Activated naive CD4-positive, alpha-beta T cell treated with anti-CD3 and anti-CD28 coated beads for 36 hours (primary cell): Measurements from ENCODE around the gene DCUN1D3. TPM values are rescaled to one million over a fixed set of nuclear protein-coding genes. Genes with fewer than 3 reads are reported as not detected.
"Not testable (repeated sequence)": the region's sequence is repeated elsewhere in the genome, so short reads cannot be mapped to it uniquely, and the experiment has no call there.

ENCODE experiments used
- CTCF ChIA-PET: fragments of 350-600 bp; sonication (Branson Sonifier 250); formaldehyde crosslinking; loops from one replicate; lab custom pipeline; 2021; ENCODE audit warnings: antibody characterized with exemption; lab: Charles Lee
- DNase-seq: peaks from one replicate; pipeline ENCODE4 v3.0.0-alpha.2; 2020
- H3K27ac Mint-ChIP-seq: one replicate; pipeline ENCODE4 v1.8.0; 2021; ENCODE audit warnings: mild to moderate bottlenecking, mixed read lengths
- H3K27me3 Mint-ChIP-seq: one replicate; pipeline ENCODE4 v1.8.0; 2021; ENCODE audit warnings: low read depth, mixed read lengths
- H3K36me3 Mint-ChIP-seq: one replicate; pipeline ENCODE4 v1.8.0; 2021; ENCODE audit warnings: low read depth, mixed read lengths
- H3K4me1 Mint-ChIP-seq: one replicate; pipeline ENCODE4 v1.8.0; 2021; ENCODE audit warnings: low read depth, mixed read lengths
- H3K4me3 Mint-ChIP-seq: one replicate; pipeline ENCODE4 v1.8.0; 2021; ENCODE audit warnings: mild to moderate bottlenecking, moderate library complexity, mixed read lengths
- H3K9me3 Mint-ChIP-seq: one replicate; pipeline ENCODE4 v1.8.0; 2021; ENCODE audit warnings: mixed read lengths
- intact Hi-C: fragments of 100-400 bp; cut with micrococcal nuclease; formaldehyde crosslinking; loops from one replicate; pipeline ENCODE4 v1.15.1; 2023
- total RNA-seq, 2 experiments: library from RNA; stranded (reverse); gene quantifications; one replicate each; pipeline ENCODE4 v1.2.3, GENCODE V29; 2021

The DCUN1D3 gene
- total RNA-seq, 2 experiments from 2014 or later = 3.0 to 3.4 TPM

DNA sequence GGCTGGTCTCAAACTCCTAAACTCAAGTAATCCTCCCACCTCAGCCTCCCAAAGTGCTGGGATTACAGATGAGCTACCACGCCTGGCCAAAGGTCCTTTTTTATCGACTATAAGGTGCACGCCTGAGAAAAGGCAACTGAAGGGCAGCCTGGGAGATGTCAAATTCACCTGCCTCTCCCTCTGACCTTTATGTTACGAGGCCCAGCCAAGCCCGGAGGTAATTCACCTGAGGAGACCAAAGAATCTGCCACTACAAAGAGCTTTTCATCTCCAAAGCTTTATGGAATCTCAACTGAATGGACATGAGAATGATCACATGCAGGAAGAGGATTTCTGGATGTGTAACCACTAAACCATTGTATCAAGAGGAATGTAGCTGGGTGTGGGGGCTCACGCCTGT, 37.6 kb upstream of the DCUN1D3 start:
- Mint-ChIP-seq H3K27me3 (no peaks in the 10 kb centered on the region), H3K9me3 (no peaks in the 10 kb centered on the region), H3K27ac (no peak overlapping the region), H3K4me1 (peaks cover 26% of the 10 kb centered on the region), H3K4me3 (no peak overlapping the region), H3K36me3 (no peaks in the 10 kb centered on the region)
- CTCF ChIA-PET = interaction anchor here (0.6 to 1.3 kb wide), 2 partner anchors 88 to 1088 kb away, joined by 4 to 10 read pairs; no protein-coding TSS in a partner anchor
- no peak for DNase-seq
- intact Hi-C loops = loop anchor here (1.0 to 2.0 kb wide), 2 partner anchors 37 to 63 kb away; partner anchors contain the start of genes DCUN1D3 and LYRM1

DNA sequence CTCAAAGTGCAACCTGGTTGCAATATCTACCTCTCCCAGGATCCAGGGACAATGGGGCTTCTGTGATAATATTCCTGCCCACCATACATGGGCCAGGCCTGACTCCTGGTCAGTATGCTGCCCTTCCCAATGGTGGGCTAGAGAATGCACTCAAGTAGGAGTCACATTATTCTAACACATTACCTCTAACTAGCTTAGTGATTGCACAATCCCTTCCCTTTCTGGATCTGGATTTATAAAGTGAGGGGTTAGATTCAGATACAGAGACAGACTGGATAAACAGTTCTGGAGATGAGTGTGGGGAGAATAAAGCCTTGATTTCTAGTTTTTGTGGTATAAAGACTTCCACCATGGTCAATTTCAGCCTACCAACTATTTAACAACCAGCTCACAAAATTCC, 33.4 kb upstream of the DCUN1D3 start:
- Mint-ChIP-seq H3K27me3 (no peaks in the 10 kb centered on the region), H3K27ac (no peak overlapping the region), H3K4me1 (peaks cover 10% of the 10 kb centered on the region), H3K9me3 (no peaks in the 10 kb centered on the region), H3K36me3 (no peaks in the 10 kb centered on the region), H3K4me3 (no peak overlapping the region)
- DNase-seq = no peak
- intact Hi-C loops = no loop called here
- CTCF ChIA-PET = no interaction called here

DNA sequence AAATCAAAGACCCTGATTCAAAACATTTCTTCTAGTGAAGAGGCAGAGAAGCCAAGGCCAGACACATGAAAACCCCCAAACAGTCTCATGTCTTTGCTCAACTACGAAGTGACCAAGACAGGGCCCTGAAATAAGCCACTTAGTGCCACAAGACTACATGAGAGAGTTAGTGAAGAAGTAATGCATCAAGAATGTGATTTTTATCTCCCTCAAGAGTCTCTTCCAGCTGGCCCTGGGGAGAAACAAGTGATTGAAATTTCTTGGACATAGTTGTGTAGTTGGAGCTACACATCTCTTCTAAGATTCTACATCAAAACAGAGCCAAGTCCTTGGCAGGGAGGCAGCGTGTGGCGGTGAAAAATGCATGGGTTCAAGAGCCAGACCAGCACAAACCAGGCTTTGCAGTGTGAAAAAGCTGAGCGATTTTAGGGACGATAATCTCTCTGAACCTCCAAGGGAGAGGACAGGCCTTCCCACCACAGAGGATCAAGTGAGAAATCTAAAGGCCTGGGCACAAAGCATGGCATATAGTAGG, 31.0 kb upstream of the DCUN1D3 start:
- H3K4me3 Mint-ChIP-seq = no peak overlapping the region
- no peaks in the 10 kb centered on the region for H3K27me3 Mint-ChIP-seq
- intact Hi-C loops = no loop called here
- DNase-seq = no peak
- CTCF ChIA-PET = no interaction called here
- H3K4me1 Mint-ChIP-seq = no peaks in the 10 kb centered on the region
- H3K36me3 Mint-ChIP-seq = peaks cover 4% of the 10 kb centered on the region
- no peaks in the 10 kb centered on the region for H3K9me3 Mint-ChIP-seq
- no peak overlapping the region for H3K27ac Mint-ChIP-seq

DNA sequence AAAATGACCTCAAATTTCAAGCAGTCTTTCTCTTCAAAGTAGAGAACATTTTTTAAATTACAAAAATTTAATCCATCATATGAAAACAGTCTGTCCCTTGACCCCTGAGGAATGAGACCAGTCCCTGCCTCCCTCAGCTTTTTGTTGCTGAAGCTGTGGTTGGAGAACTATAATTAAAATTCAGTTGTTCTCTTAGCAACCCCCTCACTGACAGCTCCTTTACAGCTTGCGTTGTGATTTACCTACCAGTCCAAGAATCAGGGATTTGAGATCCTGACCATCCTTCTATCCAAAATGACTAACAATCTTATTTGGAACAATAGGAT, 30.2 kb upstream of the DCUN1D3 start:
- Mint-ChIP-seq H3K36me3 (peaks cover 8% of the 10 kb centered on the region), H3K27me3 (no peaks in the 10 kb centered on the region), H3K27ac (no peak overlapping the region), H3K9me3 (no peaks in the 10 kb centered on the region), H3K4me1 (no peaks in the 10 kb centered on the region), H3K4me3 (no peak overlapping the region)
- no peak for DNase-seq
- intact Hi-C loops = no loop called here
- CTCF ChIA-PET = interaction anchor here (0.6 kb wide), 1 partner anchor 13 kb away, joined by 3 read pairs; no protein-coding TSS in a partner anchor

DNA sequence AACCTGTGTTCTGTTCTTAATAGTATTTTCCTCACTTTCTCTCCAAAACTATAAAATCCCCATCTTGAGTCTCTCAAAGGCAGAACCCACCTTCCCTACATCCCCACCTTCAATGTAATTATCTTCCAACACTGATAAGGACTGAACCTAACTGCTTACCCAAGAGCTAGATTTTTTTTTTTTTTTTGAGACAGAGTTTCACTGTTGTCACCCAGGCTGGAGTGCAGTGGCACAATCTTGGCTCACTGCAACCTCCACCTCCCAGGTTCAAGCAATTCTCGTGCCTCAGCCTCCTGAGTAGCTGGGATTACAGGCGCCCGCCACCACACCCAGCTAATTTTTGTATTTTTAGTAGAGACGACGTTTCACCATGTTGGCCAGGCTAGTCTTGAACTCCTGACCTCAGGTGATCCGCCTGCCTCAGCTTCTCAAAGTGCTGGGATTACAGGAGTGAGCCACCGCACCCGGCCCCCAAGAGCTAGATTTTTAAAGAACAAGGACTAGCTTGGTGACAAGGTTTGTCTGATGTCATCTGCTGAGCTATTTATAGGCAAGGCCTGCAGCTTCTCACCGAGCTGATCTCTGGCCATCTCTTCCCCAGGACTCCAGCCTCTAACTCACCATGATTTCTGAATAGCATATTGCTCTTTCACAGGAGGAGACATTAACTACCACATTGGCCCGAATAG, 29.7 kb upstream of the DCUN1D3 start:
- intact Hi-C loops, H3K27ac Mint-ChIP-seq: not testable (repeated sequence)
- CTCF ChIA-PET = interaction anchor here (0.6 kb wide), 1 partner anchor 13 kb away, joined by 3 read pairs; no protein-coding TSS in a partner anchor

DNA sequence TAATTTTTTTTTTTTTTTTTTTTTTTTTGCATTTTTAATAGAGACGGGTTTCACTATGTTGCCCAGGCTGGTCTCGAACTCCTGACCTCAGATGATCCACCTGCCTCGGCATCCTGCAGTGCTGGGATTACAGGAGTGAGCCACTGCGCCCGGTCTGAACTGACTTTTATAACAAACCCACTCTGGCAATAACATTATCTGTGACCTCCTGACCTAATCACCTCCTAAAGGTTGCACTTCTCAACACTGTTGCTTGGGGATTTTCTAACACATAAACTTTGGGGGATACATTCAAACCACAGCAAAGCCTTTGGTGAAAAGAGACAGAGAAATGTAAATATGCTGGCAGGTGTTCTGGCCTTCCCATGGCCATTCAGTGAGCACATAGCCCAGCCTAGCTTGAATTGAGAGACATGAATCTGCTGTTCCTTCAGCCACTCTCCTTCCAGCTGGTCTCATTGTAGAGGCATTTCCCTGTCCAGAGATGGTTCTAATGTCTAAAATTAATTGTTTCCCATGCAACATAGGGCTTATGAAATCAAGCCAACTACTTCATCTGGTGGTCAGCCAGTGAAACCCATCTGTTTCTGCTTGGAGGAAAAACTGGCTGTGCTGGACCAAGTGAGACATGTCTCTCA, 28.7 kb upstream of the DCUN1D3 start:
- H3K4me3 Mint-ChIP-seq = no peak overlapping the region
- no peak for DNase-seq
- no peaks in the 10 kb centered on the region for H3K27me3 Mint-ChIP-seq
- H3K36me3 Mint-ChIP-seq = peaks cover 8% of the 10 kb centered on the region
- H3K27ac Mint-ChIP-seq = no peak overlapping the region
- no peaks in the 10 kb centered on the region for H3K4me1 Mint-ChIP-seq
- CTCF ChIA-PET = interaction anchor here (0.6 kb wide), 1 partner anchor 32 kb away, joined by 3 read pairs; no protein-coding TSS in a partner anchor
- H3K9me3 Mint-ChIP-seq = no peaks in the 10 kb centered on the region
- intact Hi-C loops = no loop called here

More for the DNA sequence above, 29.7 kb upstream of the DCUN1D3 start:
- not testable (repeated sequence) for H3K4me3 Mint-ChIP-seq, DNase-seq, H3K4me1 Mint-ChIP-seq, H3K9me3 Mint-ChIP-seq, H3K36me3 Mint-ChIP-seq, H3K27me3 Mint-ChIP-seq

DNA sequence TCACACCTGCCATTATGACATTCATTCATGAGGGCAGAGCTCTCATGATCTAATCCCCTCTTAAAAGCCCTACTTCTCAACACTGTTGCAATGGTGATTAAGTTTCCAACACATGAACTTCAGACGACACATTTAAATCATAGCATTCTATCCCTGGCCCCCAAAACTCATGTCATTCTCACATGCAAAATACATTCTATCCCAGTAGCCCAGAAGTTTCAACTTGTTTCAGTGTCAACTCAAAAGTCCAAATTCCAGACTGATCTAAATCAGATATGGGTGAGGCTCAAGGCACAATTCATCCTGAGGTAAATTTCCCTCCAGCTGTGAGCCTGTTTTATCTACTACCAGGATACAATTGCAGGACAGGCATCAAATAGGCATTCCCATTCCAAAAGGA, 25.6 kb upstream of the DCUN1D3 start:
- peaks cover 11% of the 10 kb centered on the region for H3K36me3 Mint-ChIP-seq
- CTCF ChIA-PET = no interaction called here
- no peaks in the 10 kb centered on the region for H3K27me3 Mint-ChIP-seq
- no peaks in the 10 kb centered on the region for H3K9me3 Mint-ChIP-seq
- no peak overlapping the region for H3K4me3 Mint-ChIP-seq
- H3K27ac Mint-ChIP-seq = no peak overlapping the region
- intact Hi-C loops = no loop called here
- no peak for DNase-seq
- H3K4me1 Mint-ChIP-seq = no peaks in the 10 kb centered on the region

DNA sequence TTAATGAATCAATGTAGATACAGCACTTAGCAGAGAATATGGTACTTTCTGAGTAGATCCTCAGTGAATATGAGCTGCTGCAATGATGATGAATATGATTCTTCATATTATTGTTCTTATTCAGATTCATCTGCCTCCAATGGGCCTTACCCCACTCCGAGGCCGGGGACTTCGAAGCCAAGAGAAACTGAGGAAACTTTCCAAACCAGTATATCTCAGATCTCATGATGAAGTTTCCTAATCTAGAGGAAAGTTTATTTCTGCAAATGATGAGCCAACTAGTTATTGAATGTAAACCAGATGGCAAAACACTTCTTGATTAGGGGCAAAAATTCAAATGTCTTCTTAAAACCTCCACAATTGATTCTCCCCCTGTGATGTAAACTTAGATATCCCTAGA, 23.7 kb upstream of the DCUN1D3 start:
- peaks cover 4% of the 10 kb centered on the region for H3K4me1 Mint-ChIP-seq
- peaks cover 12% of the 10 kb centered on the region for H3K36me3 Mint-ChIP-seq
- H3K4me3 Mint-ChIP-seq = no peak overlapping the region
- no peaks in the 10 kb centered on the region for H3K9me3 Mint-ChIP-seq
- no peaks in the 10 kb centered on the region for H3K27me3 Mint-ChIP-seq
- intact Hi-C loops = no loop called here
- DNase-seq = no peak
- CTCF ChIA-PET = no interaction called here
- no peak overlapping the region for H3K27ac Mint-ChIP-seq

DNA sequence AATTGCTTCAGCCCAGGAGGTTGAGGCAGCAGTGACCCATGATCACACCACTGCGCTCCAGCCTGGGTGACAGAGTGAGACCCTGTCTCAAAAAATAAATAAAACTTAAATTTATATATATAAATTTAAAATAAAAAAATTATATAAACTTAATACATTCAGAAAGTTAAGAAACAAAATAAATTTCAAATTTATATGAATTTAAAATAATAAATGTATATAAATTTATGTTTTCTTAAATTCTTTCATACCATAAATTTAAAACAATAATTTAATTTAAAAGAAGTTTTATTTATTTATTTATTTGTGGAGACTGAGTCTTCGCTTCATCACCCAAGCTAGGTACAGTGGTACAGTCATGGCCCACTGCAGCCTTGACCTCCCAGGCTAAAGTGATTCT, 20.6 kb upstream of the DCUN1D3 start:
- no peak overlapping the region for H3K4me3 Mint-ChIP-seq
- peaks cover 16% of the 10 kb centered on the region for H3K36me3 Mint-ChIP-seq
- no peaks in the 10 kb centered on the region for H3K27me3 Mint-ChIP-seq
- no peak for DNase-seq
- H3K9me3 Mint-ChIP-seq = no peaks in the 10 kb centered on the region
- H3K27ac Mint-ChIP-seq = no peak overlapping the region
- CTCF ChIA-PET = interaction anchor here (0.9 kb wide), 1 partner anchor 40 kb away, joined by 3 read pairs; no protein-coding TSS in a partner anchor
- peaks cover 4% of the 10 kb centered on the region for H3K4me1 Mint-ChIP-seq
- intact Hi-C loops = no loop called here

DNA sequence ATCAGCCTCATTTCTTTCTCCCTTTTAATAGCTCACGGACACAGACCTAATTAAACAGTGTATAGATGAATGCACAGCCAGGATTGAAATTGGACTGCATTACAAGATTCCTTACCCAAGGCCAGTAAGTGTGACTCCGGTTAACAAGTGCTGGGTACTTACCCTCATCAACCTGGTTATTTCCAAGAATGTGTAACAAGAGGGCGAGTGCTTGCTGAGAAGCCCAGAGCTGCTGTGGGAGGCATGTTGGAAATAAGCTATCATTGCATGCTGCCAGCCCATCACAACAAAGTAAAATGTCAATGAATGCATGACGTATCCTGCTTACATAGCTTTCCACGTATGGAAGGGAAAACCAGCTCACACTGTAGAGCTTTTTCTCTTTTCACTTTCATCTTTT, 19.9 kb upstream of the DCUN1D3 start:
- Mint-ChIP-seq H3K27ac (no peak overlapping the region), H3K36me3 (peaks cover 18% of the 10 kb centered on the region), H3K27me3 (no peaks in the 10 kb centered on the region), H3K4me1 (peaks cover 4% of the 10 kb centered on the region), H3K9me3 (no peaks in the 10 kb centered on the region), H3K4me3 (no peak overlapping the region)
- CTCF ChIA-PET = interaction anchor here (0.6 kb wide), 1 partner anchor 422 kb away, joined by 4 read pairs; no protein-coding TSS in a partner anchor
- intact Hi-C loops = no loop called here
- DNase-seq = no peak

DNA sequence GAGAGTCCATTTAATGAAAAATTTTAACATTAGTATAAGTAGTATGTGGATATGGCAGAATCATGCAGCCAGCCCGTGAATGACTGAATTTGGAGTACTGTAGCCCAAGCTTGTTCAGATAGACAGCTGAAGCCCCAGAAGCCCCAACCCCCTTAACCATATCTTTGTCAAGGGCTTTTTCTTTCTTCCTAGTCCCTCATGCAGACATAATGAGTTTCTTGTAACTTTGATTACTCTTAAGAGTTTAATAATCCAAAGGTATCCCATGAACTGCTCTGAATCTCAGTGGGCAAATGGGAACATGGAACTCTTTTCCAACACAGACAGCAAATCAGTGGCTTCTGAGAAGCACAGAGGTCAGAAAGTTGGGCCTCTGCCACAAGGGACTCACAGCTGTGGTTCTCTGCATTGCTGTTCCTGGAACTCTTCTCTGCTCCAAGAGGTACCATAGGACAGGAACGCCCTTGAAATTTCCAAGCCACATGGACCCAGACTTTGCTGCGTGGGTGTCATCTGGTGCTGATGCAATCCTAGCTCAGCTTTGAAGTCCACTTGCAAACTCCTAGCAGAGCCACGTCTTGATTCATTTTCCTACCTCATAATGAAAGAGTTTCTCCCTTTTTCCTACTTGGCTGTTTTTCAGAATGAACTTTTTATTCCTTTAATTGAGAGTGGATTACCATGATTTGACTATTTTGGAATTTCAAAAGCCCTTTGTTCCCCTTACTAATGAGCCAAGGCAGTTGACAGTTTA, 18.5 kb upstream of the DCUN1D3 start:
- Mint-ChIP-seq H3K27me3 (no peaks in the 10 kb centered on the region), H3K36me3 (peaks cover 18% of the 10 kb centered on the region), H3K27ac (no peak overlapping the region), H3K4me1 (peaks cover 4% of the 10 kb centered on the region), H3K4me3 (no peak overlapping the region), H3K9me3 (no peaks in the 10 kb centered on the region)
- CTCF ChIA-PET = interaction anchor here (0.8 kb wide), 1 partner anchor 68 kb away, joined by 3 read pairs; no protein-coding TSS in a partner anchor
- intact Hi-C loops = no loop called here
- no peak for DNase-seq

DNA sequence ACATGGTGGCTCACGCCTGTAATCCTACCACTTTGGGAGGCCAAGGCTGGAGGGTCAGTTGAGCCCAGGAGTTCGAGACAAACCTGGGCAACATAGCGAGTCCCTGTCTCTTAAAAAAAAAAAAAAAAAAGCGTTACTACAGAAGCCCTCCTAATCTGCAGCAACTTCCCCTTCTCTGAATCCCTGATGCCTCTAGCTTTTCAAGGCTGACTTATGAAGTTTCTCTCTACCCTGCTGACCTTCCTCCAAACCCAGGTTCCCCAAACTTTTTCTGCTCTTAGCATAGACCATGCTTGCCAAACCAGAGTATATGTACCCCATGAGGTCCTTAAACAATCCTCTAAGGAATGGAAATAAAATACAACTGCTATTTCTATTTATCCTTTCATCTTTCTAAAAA, 16.8 kb upstream of the DCUN1D3 start:
- Mint-ChIP-seq H3K27me3 (no peaks in the 10 kb centered on the region), H3K36me3 (peaks cover 16% of the 10 kb centered on the region), H3K9me3 (no peaks in the 10 kb centered on the region), H3K27ac (no peak overlapping the region), H3K4me1 (peaks cover 4% of the 10 kb centered on the region), H3K4me3 (no peak overlapping the region)
- CTCF ChIA-PET = no interaction called here
- intact Hi-C loops = no loop called here
- no peak for DNase-seq
